PC-3 (cell line): ENCODE results near the gene KLF11. TPM values are rescaled to one million over a fixed set of nuclear protein-coding genes. Genes with fewer than 3 reads are reported as not detected.

Source experiments
- ATAC-seq: fragments of 200-7000 bp; cut with Tn5 transposase; 2 replicates; pipeline ENCODE4 v1.9.1; 2020; ENCODE audit warnings: mild to moderate bottlenecking, moderate library complexity
- BruUV-seq: library from RNA; stranded (reverse); fragments of 400-500 nt; replicated peaks from 2 replicates; lab custom pipeline; 2021; lab: Mats Ljungman, UMichigan
- CTCF ChIA-PET: fragments of 300-600 bp; sonication (Branson Sonifier 250); formaldehyde crosslinking; loops from one replicate; lab custom pipeline; 2022; ENCODE audit warnings: antibody characterized with exemption; lab: Charles Lee
- POLR2A ChIA-PET: fragments of 300-600 bp; sonication (Branson Sonifier 250); formaldehyde crosslinking; loops from one replicate; lab custom pipeline; 2022; ENCODE audit warnings: antibody characterized with exemption; ENCODE audit not compliant: unreplicated experiment; lab: Charles Lee
- DNase-seq: peaks from one replicate; pipeline ENCODE4 v3.0.0-alpha.2; 2015
- H2AFZ ChIP-seq: fragments of 300-600 bp; sonication (generic); 2 replicates; pipeline ENCODE4 v1.6.0; 2016; ENCODE audit warnings: antibody characterized with exemption, low read length
- H3F3A ChIP-seq: fragments of 300-600 bp; sonication (generic); one replicate; pipeline ENCODE4 v1.6.0; 2017; ENCODE audit warnings: antibody characterized with exemption, low read length, control low read depth, mild to moderate bottlenecking; ENCODE audit not compliant: unreplicated experiment
- H3K27ac ChIP-seq: fragments of 300-600 bp; sonication (generic); 2 replicates; pipeline ENCODE4 v1.5.1; 2016; ENCODE audit warnings: mild to moderate bottlenecking, low read length
- H3K27me3 ChIP-seq: fragments of 300-600 bp; sonication (generic); 2 replicates; pipeline ENCODE4 v1.6.1; 2016; ENCODE audit warnings: low read length, mixed read lengths
- H3K36me3 ChIP-seq: fragments of 300-600 bp; sonication (generic); 2 replicates; pipeline ENCODE4 v1.6.1; 2016; ENCODE audit warnings: low read depth, mixed run types, low read length, mixed read lengths
- H3K4me1 ChIP-seq: fragments of 300-600 bp; sonication (generic); 2 replicates; pipeline ENCODE4 v1.5.1; 2016; ENCODE audit warnings: low read length; ENCODE audit not compliant: insufficient read depth
- H3K4me2 ChIP-seq: fragments of 300-600 bp; sonication (generic); 2 replicates; pipeline ENCODE4 v1.6.0; 2016; ENCODE audit warnings: low read length
- H3K4me3 ChIP-seq: fragments of 300-600 bp; sonication (generic); 2 replicates; pipeline ENCODE4 v1.5.1; 2016; ENCODE audit warnings: mild to moderate bottlenecking, low read length, mixed read lengths
- H3K79me2 ChIP-seq: fragments of 300-600 bp; sonication (generic); 2 replicates; pipeline ENCODE4 v1.6.1; 2017; ENCODE audit warnings: low read length, mixed read lengths
- H3K9ac ChIP-seq: fragments of 300-600 bp; sonication (generic); 2 replicates; pipeline ENCODE4 v1.6.0; 2016; ENCODE audit warnings: mild to moderate bottlenecking, low read length
- H3K9me2 ChIP-seq: fragments of 300-600 bp; sonication (generic); replicated peaks from 2 replicates; pipeline ENCODE4 v1.6.1; 2016; ENCODE audit warnings: mixed run types, low read length, mixed read lengths
- H3K9me3 ChIP-seq: fragments of 300-600 bp; sonication (generic); 2 replicates; pipeline ENCODE4 v1.6.1; 2016; ENCODE audit warnings: low read length, mixed read lengths
- H4K20me1 ChIP-seq: fragments of 300-600 bp; sonication (generic); 2 replicates; pipeline ENCODE4 v1.6.1; 2016; ENCODE audit warnings: low read length, mixed read lengths
- EZH2 ChIP-seq: fragments of 300-600 bp; sonication (generic); IDR thresholded peaks from one replicate; pipeline ENCODE4 v1.6.1; 2017; ENCODE audit warnings: antibody characterized with exemption, mild to moderate bottlenecking, low read length; ENCODE audit not compliant: unreplicated experiment
- EZH2phosphoT487 ChIP-seq: fragments of 300-600 bp; sonication (generic); IDR thresholded peaks from 2 replicates; pipeline ENCODE4 v1.6.1; 2018; ENCODE audit warnings: mild to moderate bottlenecking, antibody characterized with exemption, low read length, borderline replicate concordance
- intact Hi-C: fragments of 100-400 bp; cut with micrococcal nuclease; formaldehyde crosslinking; loops from 2 replicates; pipeline ENCODE4 v1.9.0; 2023
- total RNA-seq: library from RNA; depleted of rRNA; stranded (reverse); fragments of >200 nt; gene quantifications from 2 replicates; pipeline ENCODE4 v1.2.3, GENCODE V29; 2014
- TF ChIP-seq, protein P1 (sequence below): fragments of 300-600 bp; sonication (generic); conservative IDR thresholded peaks from 2 replicates; pipeline ENCODE4 v1.5.1; 2017; ENCODE audit warnings: antibody characterized with exemption, low read depth, mild to moderate bottlenecking, low read length

The KLF11 gene
- total RNA-seq, 1 experiment from 2014 or later = 13.4 TPM

GRCh38 chr2:10019602-10020400 is 23.5 kb upstream of the KLF11 start:
- ATAC-seq = no peak
- Histone ChIP-seq H3K79me2 (no peaks in the 10 kb centered on the region), H3K4me3 (no peak overlapping the region), H3K9me3 (no peaks in the 10 kb centered on the region), H3K9me2 (no peaks in the 10 kb centered on the region), H3K4me2 (no peak overlapping the region), H2AFZ (no peak overlapping the region), H4K20me1 (no peaks in the 10 kb centered on the region), H3F3A (no peaks in the 10 kb centered on the region), H3K27ac (no peak overlapping the region), H3K9ac (no peak overlapping the region), H3K4me1 (no peaks in the 10 kb centered on the region), H3K36me3 (no peaks in the 10 kb centered on the region), H3K27me3 (no peaks in the 10 kb centered on the region)
- no peak for DNase-seq
- no TSS peak for BruUV-seq
- intact Hi-C loops = no loop called here
- TF ChIP-seq EZH2 (no peak), EZH2phosphoT487 (no peak)
- TF ChIP-seq, protein P1, sequence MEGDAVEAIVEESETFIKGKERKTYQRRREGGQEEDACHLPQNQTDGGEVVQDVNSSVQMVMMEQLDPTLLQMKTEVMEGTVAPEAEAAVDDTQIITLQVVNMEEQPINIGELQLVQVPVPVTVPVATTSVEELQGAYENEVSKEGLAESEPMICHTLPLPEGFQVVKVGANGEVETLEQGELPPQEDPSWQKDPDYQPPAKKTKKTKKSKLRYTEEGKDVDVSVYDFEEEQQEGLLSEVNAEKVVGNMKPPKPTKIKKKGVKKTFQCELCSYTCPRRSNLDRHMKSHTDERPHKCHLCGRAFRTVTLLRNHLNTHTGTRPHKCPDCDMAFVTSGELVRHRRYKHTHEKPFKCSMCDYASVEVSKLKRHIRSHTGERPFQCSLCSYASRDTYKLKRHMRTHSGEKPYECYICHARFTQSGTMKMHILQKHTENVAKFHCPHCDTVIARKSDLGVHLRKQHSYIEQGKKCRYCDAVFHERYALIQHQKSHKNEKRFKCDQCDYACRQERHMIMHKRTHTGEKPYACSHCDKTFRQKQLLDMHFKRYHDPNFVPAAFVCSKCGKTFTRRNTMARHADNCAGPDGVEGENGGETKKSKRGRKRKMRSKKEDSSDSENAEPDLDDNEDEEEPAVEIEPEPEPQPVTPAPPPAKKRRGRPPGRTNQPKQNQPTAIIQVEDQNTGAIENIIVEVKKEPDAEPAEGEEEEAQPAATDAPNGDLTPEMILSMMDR = no peak
- POLR2A ChIA-PET = no interaction called here
- CTCF ChIA-PET = no interaction called here

- H3K9ac ChIP-seq = no peak overlapping the region
- H3K9me3 ChIP-seq = no peaks in the 10 kb centered on the region
- BruUV-seq = no TSS peak
- ATAC-seq = no peak
- H3K27me3 ChIP-seq = no peaks in the 10 kb centered on the region
- H3K27ac ChIP-seq = no peak overlapping the region
- no peak overlapping the region for H3K4me3 ChIP-seq
- DNase-seq = no peak
- ChIA-PET POLR2A (no interaction called here), CTCF (interaction anchor here (1.5 kb wide), 1 partner anchor 38 kb away, joined by 11 read pairs; no protein-coding TSS in a partner anchor)
- H3K36me3 ChIP-seq = no peaks in the 10 kb centered on the region
- TF ChIP-seq EZH2 (no peak), EZH2phosphoT487 (no peak)
- TF ChIP-seq, protein P1 = no peak
- no peak overlapping the region for H3K4me2 ChIP-seq
- H4K20me1 ChIP-seq = no peaks in the 10 kb centered on the region
- no peaks in the 10 kb centered on the region for H3K79me2 ChIP-seq
- no peaks in the 10 kb centered on the region for H3K9me2 ChIP-seq
- H3F3A ChIP-seq = no peaks in the 10 kb centered on the region
- intact Hi-C loops = no loop called here
- H3K4me1 ChIP-seq = no peaks in the 10 kb centered on the region
- H2AFZ ChIP-seq = no peak overlapping the region
These were observed 21.3 kb upstream of the KLF11 start for GRCh38 chr2:10022041-10022421.

DNA sequence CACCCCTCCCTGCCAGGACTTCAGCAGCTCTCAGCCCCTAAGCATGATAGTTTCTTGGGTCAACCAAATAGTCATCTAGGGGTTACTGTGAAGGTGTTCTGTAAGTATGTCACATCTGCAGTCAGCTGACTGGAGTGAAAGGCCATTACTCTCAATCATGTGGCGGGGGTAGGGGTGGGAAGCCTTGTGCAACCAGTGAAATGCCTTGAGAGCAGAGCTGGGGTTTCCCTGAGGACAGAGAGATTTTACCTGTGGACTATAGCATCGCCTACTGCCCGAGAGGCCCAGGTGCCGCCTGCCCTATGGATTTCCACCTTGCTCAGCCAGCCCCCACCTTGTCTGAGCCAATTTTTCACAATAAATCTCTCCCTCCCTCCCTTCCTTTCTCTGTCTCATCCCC is 20.9 kb upstream of the KLF11 start:
- no TSS peak for BruUV-seq
- no peak overlapping the region for H3K4me2 ChIP-seq
- H4K20me1 ChIP-seq = no peaks in the 10 kb centered on the region
- H3K4me3 ChIP-seq = no peak overlapping the region
- no peaks in the 10 kb centered on the region for H3K79me2 ChIP-seq
- DNase-seq (no peak), ATAC-seq (no peak)
- intact Hi-C loops = no loop called here
- no peaks in the 10 kb centered on the region for H3K36me3 ChIP-seq
- POLR2A ChIA-PET = no interaction called here
- no peak overlapping the region for H3K27ac ChIP-seq
- H3K9me3 ChIP-seq = no peaks in the 10 kb centered on the region
- no peaks in the 10 kb centered on the region for H3K4me1 ChIP-seq
- no peak overlapping the region for H2AFZ ChIP-seq
- no peaks in the 10 kb centered on the region for H3F3A ChIP-seq
- no peaks in the 10 kb centered on the region for H3K9me2 ChIP-seq
- no peak for TF ChIP-seq EZH2
- TF ChIP-seq, protein P1 = no peak
- H3K27me3 ChIP-seq = no peaks in the 10 kb centered on the region
- no peak overlapping the region for H3K9ac ChIP-seq
- CTCF ChIA-PET = interaction anchor here (1.5 kb wide), 1 partner anchor 39 kb away, joined by 11 read pairs; no protein-coding TSS in a partner anchor
